NK-92 (cell line): ENCODE measurements around the gene ARL5C.

ENCODE experiments used
- DNase-seq: peaks from one replicate; lab custom pipeline; 2025; ENCODE audit not compliant: unreplicated experiment; lab: John Stamatoyannopoulos, UW

The ARL5C gene

GRCh38 chr17:39194089-39194984 lies 28.4 kb upstream of the ARL5C start:
- no peak for DNase-seq

GRCh38 chr17:39193346-39193745 lies 27.4 kb upstream of the ARL5C start:
- no peak for DNase-seq

GRCh38 chr17:39192901-39193300 lies 26.9 kb upstream of the ARL5C start:
- DNase-seq = no peak

- DNase-seq = no peak
Measured at GRCh38 chr17:39191750-39192510, 26.0 kb upstream of the ARL5C start.

GRCh38 chr17:39187152-39187830 lies 21.3 kb upstream of the ARL5C start:
- no peak for DNase-seq

- DNase-seq = no peak
Measured at GRCh38 chr17:39186481-39187002, 20.6 kb upstream of the ARL5C start.

- DNase-seq = no peak
Measured at GRCh38 chr17:39183720-39184119, 17.8 kb upstream of the ARL5C start.

GRCh38 chr17:39183045-39183444 lies 17.1 kb upstream of the ARL5C start:
- no peak for DNase-seq

GRCh38 chr17:39181303-39181702 lies 15.3 kb upstream of the ARL5C start:
- DNase-seq = no peak

- no peak for DNase-seq
Measured at GRCh38 chr17:39178536-39178935, 12.6 kb upstream of the ARL5C start.

GRCh38 chr17:39177256-39177655 lies 11.3 kb upstream of the ARL5C start:
- DNase-seq = no peak

- no peak for DNase-seq
Measured at GRCh38 chr17:39175695-39176093, 9.7 kb upstream of the ARL5C start.

- DNase-seq = no peak
Measured at GRCh38 chr17:39174920-39175694, 9.1 kb upstream of the ARL5C start.

- DNase-seq = no peak
Measured at GRCh38 chr17:39173526-39174274, 7.7 kb upstream of the ARL5C start.

GRCh38 chr17:39173080-39173479 lies 7.1 kb upstream of the ARL5C start:
- DNase-seq = no peak

- no peak for DNase-seq
Measured at GRCh38 chr17:39171933-39172332, 6.0 kb upstream of the ARL5C start.

GRCh38 chr17:39170558-39170957 lies 4.6 kb upstream of the ARL5C start:
- DNase-seq = no peak

- no peak for DNase-seq
Measured at GRCh38 chr17:39170109-39170508, 4.1 kb upstream of the ARL5C start.

- DNase-seq = no peak
Measured at GRCh38 chr17:39169518-39169917, 3.6 kb upstream of the ARL5C start.

GRCh38 chr17:39169101-39169500 lies 3.1 kb upstream of the ARL5C start:
- no peak for DNase-seq
